Mesodermal cell (in vitro differentiated cells): ENCODE data around the gene RNGTT. TPM values are rescaled to one million over a fixed set of nuclear protein-coding genes. Genes with fewer than 3 reads are reported as not detected.

Source experiments
- H3K27ac ChIP-seq: 2 replicates; pipeline ENCODE4 v1.7.0; 2013; ENCODE audit warnings: mild to moderate bottlenecking, low read depth, low read length, moderate library complexity; ENCODE audit not compliant: severe bottlenecking
- H3K36me3 ChIP-seq: 2 replicates; pipeline ENCODE4 v1.7.1; 2013; ENCODE audit warnings: mild to moderate bottlenecking, low read length, moderate library complexity; ENCODE audit not compliant: control insufficient read depth, insufficient read depth
- H3K4me1 ChIP-seq: one replicate; pipeline ENCODE4 v1.7.1; 2013; ENCODE audit warnings: mild to moderate bottlenecking, low read length; ENCODE audit not compliant: insufficient read depth, control insufficient read depth, poor library complexity, severe bottlenecking
- H3K4me3 ChIP-seq: 2 replicates; pipeline ENCODE4 v1.7.0; 2013; ENCODE audit warnings: low read length, control low read depth, mild to moderate bottlenecking; ENCODE audit not compliant: insufficient read depth, poor library complexity, severe bottlenecking; ENCODE audit errors: extremely low read depth
- H3K9me3 ChIP-seq: 2 replicates; pipeline ENCODE4 v1.7.1; 2013; ENCODE audit warnings: mild to moderate bottlenecking, low read length, moderate library complexity; ENCODE audit not compliant: control insufficient read depth
- WGBS, 2 experiments: methylation state at CpG; one replicate each; pipeline ENCODE4 v1.1.5; 2013; ENCODE audit warnings: missing lambda C conversion rate in 2 of 2; ENCODE audit not compliant: insufficient coverage in 2 of 2; 5-methylcytosine and 5-hydroxymethylcytosine counted together
- polyA plus RNA-seq, 2 experiments: library from polyadenylated mRNA; stranded (reverse); fragments of 50-300 nt; gene quantifications; one replicate each; pipeline ENCODE4 v1.2.3, GENCODE V29; 2013

The RNGTT gene
- 17.3 TPM for polyA plus RNA-seq (2013, experiment 1 of 2)
- polyA plus RNA-seq (2013, experiment 2 of 2) = 18.8 TPM

GRCh38 chr6:88963139-88964090 is at the start of gene RNGTT:
RNGTT (minus strand) TSS chr6:88963618; CDS start chr6:88963409, 209 bp downstream.
- H3K9me3 ChIP-seq = peaks cover 14% of the 10 kb centered on the region
- peaks cover 4% of the 10 kb centered on the region for H3K4me1 ChIP-seq
- H3K27ac ChIP-seq = peak within 1 kb of the TSS; percentile 80
- H3K36me3 ChIP-seq = peaks cover 15% of the 10 kb centered on the region
- H3K4me3 ChIP-seq = peak within 1 kb of the TSS; percentile 98
- WGBS, 2 experiments = 0% methylated on average over 58 to 59 of the region's 74 CpGs

- H3K27ac ChIP-seq = no peak overlapping the region
- no peak overlapping the region for H3K4me3 ChIP-seq
- no peaks in the 10 kb centered on the region for H3K9me3 ChIP-seq
- H3K36me3 ChIP-seq = no peaks in the 10 kb centered on the region
- 100% methylated on average over 1 of the region's 2 CpGs; no CpG with 5 or more reads in 1 of the 2 experiments for WGBS, 2 experiments
- peaks cover 3% of the 10 kb centered on the region for H3K4me1 ChIP-seq
These were observed 48.0 kb upstream of the RNGTT start for GRCh38 chr6:89011436-89011835.

GRCh38 chr6:89010825-89011224 is 47.4 kb upstream of the RNGTT start:
- Histone ChIP-seq H3K4me1 (peaks cover 3% of the 10 kb centered on the region), H3K36me3 (no peaks in the 10 kb centered on the region), H3K27ac (no peak overlapping the region), H3K9me3 (no peaks in the 10 kb centered on the region), H3K4me3 (no peak overlapping the region)
- no CpG with 5 or more reads among the region's 2 CpGs for WGBS, 2 experiments

GRCh38 chr6:89009624-89010059 is 46.2 kb upstream of the RNGTT start:
- H3K4me3 ChIP-seq = no peak overlapping the region
- 80 to 82% methylated on average over 2 to 4 of the region's 5 CpGs for WGBS, 2 experiments
- H3K36me3 ChIP-seq = no peaks in the 10 kb centered on the region
- H3K27ac ChIP-seq = no peak overlapping the region
- peaks cover 3% of the 10 kb centered on the region for H3K4me1 ChIP-seq
- H3K9me3 ChIP-seq = no peaks in the 10 kb centered on the region

GRCh38 chr6:89008815-89009374 is 45.5 kb upstream of the RNGTT start:
- Histone ChIP-seq H3K36me3 (no peaks in the 10 kb centered on the region), H3K4me1 (peaks cover 3% of the 10 kb centered on the region), H3K9me3 (no peaks in the 10 kb centered on the region), H3K4me3 (no peak overlapping the region), H3K27ac (no peak overlapping the region)
- WGBS, 2 experiments = 77 to 90% methylated on average over 2 to 3 of the region's 5 CpGs

DNA sequence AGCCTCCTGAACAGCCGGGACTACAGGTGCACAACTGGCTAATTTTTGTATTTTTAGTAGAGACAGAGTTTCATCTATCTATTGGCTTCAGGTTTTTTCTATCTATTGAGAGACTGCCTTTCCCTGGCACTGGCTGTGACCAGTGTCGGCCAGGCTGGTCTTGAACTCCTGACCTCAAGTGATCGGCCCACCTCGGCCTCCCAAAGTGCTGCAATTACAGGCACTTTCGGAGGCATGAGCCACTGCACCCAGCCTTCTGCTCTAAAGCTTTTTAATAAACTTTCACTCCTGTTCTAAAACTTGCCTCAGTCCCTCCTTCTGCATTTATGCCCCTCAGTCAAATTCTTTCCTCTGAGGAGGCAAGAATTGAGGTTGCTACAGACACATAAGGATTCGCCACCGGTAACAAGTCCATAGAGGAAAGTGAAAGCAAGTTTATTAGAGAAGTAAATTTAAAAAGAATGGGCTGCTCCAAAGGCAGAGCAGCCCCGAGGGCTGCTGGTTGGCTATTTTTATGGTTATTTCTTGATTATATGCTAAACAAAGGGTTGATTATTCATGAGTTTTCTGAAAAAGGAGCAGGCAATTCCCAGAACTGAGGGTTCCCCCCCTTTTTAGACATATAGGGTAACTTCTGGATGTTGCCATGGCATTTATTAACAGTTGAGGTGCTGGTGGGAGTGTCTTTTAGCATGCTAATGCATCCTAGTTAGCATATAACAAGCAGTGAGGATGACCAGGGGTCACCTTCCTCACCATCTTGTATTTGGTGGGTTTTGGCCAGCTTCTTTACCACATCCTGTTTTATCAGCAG is 44.8 kb upstream of the RNGTT start:
- no peaks in the 10 kb centered on the region for H3K9me3 ChIP-seq
- no peak overlapping the region for H3K27ac ChIP-seq
- no peaks in the 10 kb centered on the region for H3K36me3 ChIP-seq
- H3K4me3 ChIP-seq = no peak overlapping the region
- 76 to 77% methylated on average over 7 of the region's 8 CpGs for WGBS, 2 experiments
- peaks cover 3% of the 10 kb centered on the region for H3K4me1 ChIP-seq

GRCh38 chr6:89007209-89008000 is 44.0 kb upstream of the RNGTT start:
- Histone ChIP-seq H3K36me3 (no peaks in the 10 kb centered on the region), H3K4me3 (no peak overlapping the region), H3K9me3 (no peaks in the 10 kb centered on the region), H3K4me1 (peaks cover 3% of the 10 kb centered on the region), H3K27ac (no peak overlapping the region)
- WGBS, 2 experiments = 70 to 76% methylated on average over 12 to 13 of the region's 15 CpGs

- no peak overlapping the region for H3K4me3 ChIP-seq
- WGBS, 2 experiments = 67 to 84% methylated on average over 1 to 3 of the region's 4 CpGs
- H3K36me3 ChIP-seq = no peaks in the 10 kb centered on the region
These were observed 39.1 kb upstream of the RNGTT start for GRCh38 chr6:89002523-89002922.

DNA sequence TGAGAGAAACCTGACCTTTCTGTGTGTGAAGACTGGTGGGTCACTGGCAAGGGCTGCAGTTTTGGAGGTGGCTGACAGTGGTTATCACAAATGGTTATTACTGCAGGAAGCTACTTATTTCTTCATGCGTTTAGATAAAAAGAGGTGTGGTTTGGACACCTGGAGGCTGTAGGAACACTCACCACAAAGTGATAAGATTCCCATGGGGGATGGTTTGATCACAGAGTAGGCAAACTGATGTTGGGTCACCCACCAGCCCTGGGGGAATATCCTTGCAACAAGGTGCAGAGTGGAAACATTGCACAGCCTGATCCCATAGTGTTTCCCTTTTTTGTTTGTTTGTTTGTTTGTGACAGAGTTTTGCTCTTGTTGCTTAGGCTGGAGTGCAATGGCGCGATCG is 33.9 kb upstream of the RNGTT start:
- Histone ChIP-seq H3K27ac (no peak overlapping the region), H3K4me3 (no peak overlapping the region), H3K36me3 (no peaks in the 10 kb centered on the region), H3K4me1 (no peaks in the 10 kb centered on the region), H3K9me3 (no peaks in the 10 kb centered on the region)
- 80 to 86% methylated on average over 1 to 4 of the region's 4 CpGs for WGBS, 2 experiments

More at GRCh38 chr6:89002523-89002922, 39.1 kb upstream of the RNGTT start:
- Histone ChIP-seq H3K4me1 (no peaks in the 10 kb centered on the region), H3K9me3 (no peaks in the 10 kb centered on the region), H3K27ac (no peak overlapping the region)
